NCI-H748 (cell line): Measurements from ENCODE around the gene COL6A1.
A peak's percentile ranks its signal among the peaks of the same experiment; 100 is the strongest.

ENCODE experiments used
- DNase-seq: peaks from one replicate; lab custom pipeline; 2025; ENCODE audit not compliant: unreplicated experiment; lab: John Stamatoyannopoulos, UW

Gene COL6A1

GRCh38 chr21:45981151-45982091 is at the start of gene COL6A1:
Gene COL6A1 (plus strand): TSS chr21:45981770. CDS start chr21:45981851, 81 bp downstream.
- DNase-seq, result peak; percentile 74

GRCh38 chr21:45932922-45933502 is 48.6 kb upstream of the COL6A1 start:
- DNase-seq, result no peak

- DNase-seq, result no peak
Measured at GRCh38 chr21:45934085-45934484, 47.5 kb upstream of the COL6A1 start.

- DNase-seq, result no peak
Measured at GRCh38 chr21:45934554-45934953, 47.0 kb upstream of the COL6A1 start.

- no peak for DNase-seq
Measured at GRCh38 chr21:45935628-45936027, 45.9 kb upstream of the COL6A1 start.

GRCh38 chr21:45937721-45938452 is 43.7 kb upstream of the COL6A1 start:
- DNase-seq, result no peak

- no peak for DNase-seq
Measured at GRCh38 chr21:45938453-45938755, 43.2 kb upstream of the COL6A1 start.

- DNase-seq, result no peak
Measured at GRCh38 chr21:45938811-45939520, 42.6 kb upstream of the COL6A1 start.

- DNase-seq, result no peak
Measured at GRCh38 chr21:45939521-45940045, 42.0 kb upstream of the COL6A1 start.

- DNase-seq, result no peak
Measured at GRCh38 chr21:45940091-45940490, 41.5 kb upstream of the COL6A1 start.

GRCh38 chr21:45940621-45941337 is 40.8 kb upstream of the COL6A1 start:
- DNase-seq, result no peak

GRCh38 chr21:45941338-45941710 is 40.2 kb upstream of the COL6A1 start:
- DNase-seq, result no peak

GRCh38 chr21:45941717-45942546 is 39.6 kb upstream of the COL6A1 start:
- no peak for DNase-seq

- no peak for DNase-seq
Measured at GRCh38 chr21:45942755-45943629, 38.6 kb upstream of the COL6A1 start.

- DNase-seq, result no peak
Measured at GRCh38 chr21:45943630-45944540, 37.7 kb upstream of the COL6A1 start.

- DNase-seq, result no peak
Measured at GRCh38 chr21:45944601-45945000, 37.0 kb upstream of the COL6A1 start.

- DNase-seq, result no peak
Measured at GRCh38 chr21:45945066-45945867, 36.3 kb upstream of the COL6A1 start.
